T-cell (primary cell): Measurements from ENCODE around the gene NAT8L. TPM values are rescaled to one million over a fixed set of nuclear protein-coding genes. Genes with fewer than 3 reads are reported as not detected.

Experiments
- ATAC-seq, 4 experiments: fragments of 200-7000 bp in 3 of 4; fragments of 150-1000 bp in 1 of 4; cut with Tn5 transposase; replicated peaks in 1 of 4; 1 replicate in 3 of 4; 2 replicates in 1 of 4; pipeline ENCODE4 v1.10.0; 2021; ENCODE audit warnings: moderate library complexity in 3 of 4, mild to moderate bottlenecking in 2 of 4, moderate number of reproducible peaks in 1 of 4
- CTCF ChIA-PET, 2 donors: fragments of 300-600 bp; sonication (Branson Sonifier 250); formaldehyde crosslinking; loops; one replicate each; lab custom pipeline; 2022; ENCODE audit warnings: antibody characterized with exemption in 2 of 2; lab: Charles Lee
- POLR2A ChIA-PET, 2 donors: fragments of 300-600 bp; sonication (Branson Sonifier 250); formaldehyde crosslinking; loops; one replicate each; lab custom pipeline; 2022; ENCODE audit warnings: antibody characterized with exemption in 2 of 2; lab: Charles Lee
- DNase-seq, 35 experiments: peaks; one replicate each; pipeline versions ENCODE4 v3.0.0 to v3.0.0-alpha.2; 2013 to 2023
- H3K27ac ChIP-seq: one replicate; pipeline ENCODE4 v1.5.1; 2013; ENCODE audit warnings: low read length
- H3K27me3 ChIP-seq, 2 experiments: replicated peaks in 1 of 2; 1 replicate in 1 of 2; 2 replicates in 1 of 2; pipeline versions ENCODE4 v1.6.1 to v1.7.0; 2013; ENCODE audit warnings: low read length in 1 of 2, mixed read lengths in 1 of 2; ENCODE audit not compliant: control insufficient read depth in 2 of 2, insufficient read depth in 2 of 2; ENCODE audit errors: extremely low read depth in 1 of 2
- H3K36me3 ChIP-seq, 2 donors: 1 replicate in 1 of 2; 2 replicates in 1 of 2; pipeline versions ENCODE4 v1.6.1 to v1.7.0; 2013; ENCODE audit warnings: low read length in 1 of 2; ENCODE audit not compliant: control insufficient read depth in 2 of 2, insufficient read depth in 1 of 2; ENCODE audit errors: extremely low read depth in 1 of 2
- H3K4me1 ChIP-seq, 2 experiments: 1 replicate in 1 of 2; 2 replicates in 1 of 2; pipeline versions ENCODE4 v1.6.1 to v1.7.0; 2013; ENCODE audit warnings: low read length in 2 of 2, mixed read lengths in 1 of 2; ENCODE audit not compliant: insufficient read depth in 2 of 2, control insufficient read depth in 1 of 2; ENCODE audit errors: extremely low read depth in 1 of 2
- H3K4me3 ChIP-seq, 2 donors: 1 replicate in 1 of 2; 2 replicates in 1 of 2; pipeline versions ENCODE4 v1.5.1 to v1.7.0; 2013; ENCODE audit warnings: mild to moderate bottlenecking in 2 of 2, low read length in 1 of 2, moderate library complexity in 1 of 2; ENCODE audit not compliant: control insufficient read depth in 1 of 2; ENCODE audit errors: extremely low read depth in 1 of 2
- H3K9me3 ChIP-seq: 2 replicates; pipeline ENCODE4 v1.7.0; 2013
- H3K27ac Mint-ChIP-seq, 2 donors: one replicate each; pipeline ENCODE4 v1.8.0; 2020 to 2021; ENCODE audit warnings: mild to moderate bottlenecking in 2 of 2, mixed read lengths in 2 of 2
- H3K27me3 Mint-ChIP-seq, 2 donors: one replicate each; pipeline ENCODE4 v1.8.0; 2021 to 2022; ENCODE audit warnings: mixed read lengths in 2 of 2
- H3K36me3 Mint-ChIP-seq: one replicate; pipeline ENCODE4 v1.8.0; 2021; ENCODE audit warnings: mixed read lengths
- H3K4me1 Mint-ChIP-seq, 3 donors: one replicate each; pipeline ENCODE4 v1.8.0; 2020 to 2022; ENCODE audit warnings: mixed read lengths in 3 of 3, mild to moderate bottlenecking in 1 of 3
- H3K4me3 Mint-ChIP-seq, 3 donors: one replicate each; pipeline ENCODE4 v1.8.0; 2020 to 2022; ENCODE audit warnings: mild to moderate bottlenecking in 3 of 3, mixed read lengths in 3 of 3, moderate library complexity in 3 of 3
- H3K9me3 Mint-ChIP-seq, 3 donors: one replicate each; pipeline ENCODE4 v1.8.0; 2020 to 2022; ENCODE audit warnings: mixed read lengths in 3 of 3
- WGBS: methylation state at CpG from one replicate; pipeline ENCODE4 v1.1.5; 2013; ENCODE audit warnings: missing lambda C conversion rate; ENCODE audit not compliant: insufficient coverage; 5-methylcytosine and 5-hydroxymethylcytosine counted together
- total RNA-seq, 35 experiments: library from RNA in 6 of 35; stranded (reverse) in 6 of 35; fragments of 120-200 nt in 1 of 35; gene quantifications; one replicate each; pipeline versions ENCODE4 v1.2.1 to v1.2.4 and lab custom pipeline; 2013 to 2026

The NAT8L gene
- total RNA-seq, 5 donors from 2014 or later (not counting 1 experiment from before 2014, with no cell fraction given), result 0.06 to 0.35 (median 0.11) TPM; not detected in 1

DNA sequence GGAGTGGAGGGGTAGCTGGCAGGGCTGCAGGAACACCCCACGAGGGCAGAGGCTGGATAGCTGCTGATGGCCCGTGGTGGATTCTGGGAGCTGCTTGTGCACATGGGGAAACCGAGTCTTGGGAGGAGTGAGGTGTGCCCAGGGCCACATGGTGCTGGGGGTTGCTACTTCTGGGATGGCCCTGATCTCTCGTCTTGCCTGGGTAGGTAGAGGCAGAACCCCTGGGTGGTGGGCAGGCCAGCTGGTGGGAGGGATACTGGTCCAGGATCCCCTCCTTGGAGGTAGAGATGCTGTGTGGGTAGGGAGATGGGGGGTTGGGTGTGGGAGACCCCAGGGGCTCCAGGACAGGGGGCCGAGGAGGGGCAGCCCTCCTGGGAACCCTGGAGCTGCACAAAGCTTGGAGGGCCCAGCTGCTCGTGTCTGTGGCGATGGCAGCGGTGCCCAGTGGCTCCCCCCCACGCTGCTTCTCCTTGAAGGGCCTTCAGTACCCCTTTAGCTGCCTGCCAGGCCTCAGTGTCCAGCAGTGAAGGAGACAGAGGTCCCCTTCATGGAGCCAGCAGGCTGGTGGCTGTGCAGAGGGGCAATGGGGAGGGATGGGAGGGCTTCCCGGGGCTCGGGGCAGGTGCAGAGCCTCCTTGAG lies 3.2 kb downstream of the NAT8L start:
- 86% methylated on average over 11 of the region's 11 CpGs for WGBS
- peaks cover 0 to 9% of the 10 kb centered on the region in 2 experiments for H3K4me1 ChIP-seq
- Mint-ChIP-seq H3K36me3 (no peaks in the 10 kb centered on the region), H3K27ac (no peak overlapping the region), H3K4me3 (no peak overlapping the region), H3K4me1 (peaks cover 0 to 7% (median 2%) of the 10 kb centered on the region in 3 donors), H3K27me3 (peaks cover 7 to 19% of the 10 kb centered on the region in 2 donors), H3K9me3 (no peaks in the 10 kb centered on the region)
- no peak overlapping the region for H3K4me3 ChIP-seq
- ChIA-PET POLR2A (no interaction called here), CTCF (no interaction called here)
- H3K27ac ChIP-seq, result no peak overlapping the region
- DNase-seq (no peak), ATAC-seq (no peak)
- H3K36me3 ChIP-seq, result no peaks in the 10 kb centered on the region
- peaks cover 2 to 49% of the 10 kb centered on the region in 2 experiments for H3K27me3 ChIP-seq
- no peaks in the 10 kb centered on the region for H3K9me3 ChIP-seq

DNA sequence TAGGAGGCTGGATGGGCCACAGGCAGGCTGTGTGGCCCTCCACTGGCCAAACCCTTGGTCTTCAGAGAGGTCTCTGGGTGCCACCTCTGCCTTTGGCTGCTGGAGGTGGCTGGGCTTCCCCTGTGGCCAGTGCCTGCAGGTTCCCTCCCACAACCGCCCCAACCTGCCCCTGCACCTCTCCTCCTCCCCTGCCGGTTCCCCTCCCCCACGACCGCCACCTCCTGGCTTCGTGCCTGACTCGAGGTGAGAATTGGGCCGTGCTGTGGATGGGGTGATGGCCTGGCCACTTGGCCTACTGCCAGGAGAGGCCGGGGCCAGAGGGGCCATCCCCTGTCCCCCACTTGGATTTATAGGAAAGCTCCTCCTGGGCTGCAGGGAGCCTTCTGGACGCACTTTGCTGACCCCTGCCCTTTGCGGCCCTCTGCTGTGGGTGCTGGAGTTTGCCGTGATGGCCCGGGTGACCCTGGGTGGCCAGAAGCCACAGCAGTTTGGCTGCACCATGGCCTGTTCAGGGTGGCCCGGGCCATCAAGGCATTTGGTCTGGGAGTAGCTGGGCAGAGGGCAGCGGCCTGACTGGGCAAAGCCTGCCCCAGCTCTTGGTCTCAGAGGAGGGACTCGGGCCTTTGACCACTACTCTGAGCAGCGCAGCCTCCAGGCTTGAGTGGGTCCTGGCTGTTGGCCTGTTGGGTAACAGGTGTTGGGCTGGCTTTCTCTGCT lies 3.8 kb downstream of the NAT8L start:
- CTCF ChIA-PET, result interaction anchor here in 1 of 2 donors (0.6 kb wide), 1 partner anchor 31 kb away, joined by 3 read pairs; no protein-coding TSS in a partner anchor
- Histone ChIP-seq H3K36me3 (no peaks in the 10 kb centered on the region), H3K4me1 (peaks cover 0 to 9% of the 10 kb centered on the region in 2 experiments), H3K4me3 (no peak overlapping the region), H3K9me3 (no peaks in the 10 kb centered on the region), H3K27me3 (peaks cover 0 to 43% of the 10 kb centered on the region in 2 experiments), H3K27ac (no peak overlapping the region)
- DNase-seq (no peak), ATAC-seq (no peak)
- POLR2A ChIA-PET, result no interaction called here
- no peaks in the 10 kb centered on the region for H3K9me3 Mint-ChIP-seq
- H3K4me1 Mint-ChIP-seq, result no peaks in the 10 kb centered on the region
- H3K4me3 Mint-ChIP-seq, result no peak overlapping the region
- peaks cover 0 to 13% of the 10 kb centered on the region in 2 donors for H3K27me3 Mint-ChIP-seq
- no peaks in the 10 kb centered on the region for H3K36me3 Mint-ChIP-seq
- WGBS, result 85% methylated on average over 9 of the region's 16 CpGs
- no peak overlapping the region for H3K27ac Mint-ChIP-seq

DNA sequence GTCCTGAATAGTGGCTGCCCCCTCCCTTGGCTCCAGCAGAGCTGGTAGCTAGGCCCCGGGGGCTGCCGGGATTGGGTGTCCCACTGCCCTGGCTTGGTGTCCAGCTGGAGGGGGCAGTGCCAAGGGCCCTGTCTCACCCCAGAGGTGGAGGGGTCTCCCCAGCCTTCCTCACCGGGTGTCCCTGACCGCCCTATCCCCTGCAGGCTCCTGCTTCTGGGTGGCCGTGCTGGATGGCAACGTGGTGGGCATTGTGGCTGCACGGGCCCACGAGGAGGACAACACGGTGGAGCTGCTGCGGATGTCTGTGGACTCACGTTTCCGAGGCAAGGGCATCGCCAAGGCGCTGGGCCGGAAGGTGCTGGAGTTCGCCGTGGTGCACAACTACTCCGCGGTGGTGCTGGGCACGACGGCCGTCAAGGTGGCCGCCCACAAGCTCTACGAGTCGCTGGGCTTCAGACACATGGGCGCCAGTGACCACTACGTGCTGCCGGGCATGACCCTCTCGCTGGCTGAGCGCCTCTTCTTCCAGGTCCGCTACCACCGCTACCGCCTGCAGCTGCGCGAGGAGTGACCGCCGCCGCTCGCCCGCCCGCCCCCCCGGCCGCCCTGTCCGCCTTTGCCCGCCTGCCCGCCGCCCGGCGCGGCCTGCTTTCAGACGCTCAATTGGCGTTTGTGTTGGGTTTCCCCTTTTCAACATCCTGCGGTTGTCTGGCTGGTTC lies 4.6 kb downstream of the NAT8L start:
- Mint-ChIP-seq H3K9me3 (no peaks in the 10 kb centered on the region), H3K4me3 (no peak overlapping the region), H3K4me1 (no peaks in the 10 kb centered on the region), H3K27me3 (peaks cover 0 to 13% of the 10 kb centered on the region in 2 donors), H3K27ac (no peak overlapping the region), H3K36me3 (no peaks in the 10 kb centered on the region)
- H3K9me3 ChIP-seq, result no peaks in the 10 kb centered on the region
- peaks cover 0 to 5% of the 10 kb centered on the region in 2 experiments for H3K4me1 ChIP-seq
- no peak for ATAC-seq
- DNase-seq, result no peak
- H3K36me3 ChIP-seq, result no peaks in the 10 kb centered on the region
- CTCF ChIA-PET, result interaction anchor here in 1 of 2 donors (0.6 kb wide), 1 partner anchor 32 kb away, joined by 3 read pairs; no protein-coding TSS in a partner anchor
- POLR2A ChIA-PET, result no interaction called here
- H3K27me3 ChIP-seq, result peaks cover 0 to 38% of the 10 kb centered on the region in 2 experiments
- H3K4me3 ChIP-seq, result no peak overlapping the region
- WGBS, result 94% methylated on average over 33 of the region's 53 CpGs
- no peak overlapping the region for H3K27ac ChIP-seq

DNA sequence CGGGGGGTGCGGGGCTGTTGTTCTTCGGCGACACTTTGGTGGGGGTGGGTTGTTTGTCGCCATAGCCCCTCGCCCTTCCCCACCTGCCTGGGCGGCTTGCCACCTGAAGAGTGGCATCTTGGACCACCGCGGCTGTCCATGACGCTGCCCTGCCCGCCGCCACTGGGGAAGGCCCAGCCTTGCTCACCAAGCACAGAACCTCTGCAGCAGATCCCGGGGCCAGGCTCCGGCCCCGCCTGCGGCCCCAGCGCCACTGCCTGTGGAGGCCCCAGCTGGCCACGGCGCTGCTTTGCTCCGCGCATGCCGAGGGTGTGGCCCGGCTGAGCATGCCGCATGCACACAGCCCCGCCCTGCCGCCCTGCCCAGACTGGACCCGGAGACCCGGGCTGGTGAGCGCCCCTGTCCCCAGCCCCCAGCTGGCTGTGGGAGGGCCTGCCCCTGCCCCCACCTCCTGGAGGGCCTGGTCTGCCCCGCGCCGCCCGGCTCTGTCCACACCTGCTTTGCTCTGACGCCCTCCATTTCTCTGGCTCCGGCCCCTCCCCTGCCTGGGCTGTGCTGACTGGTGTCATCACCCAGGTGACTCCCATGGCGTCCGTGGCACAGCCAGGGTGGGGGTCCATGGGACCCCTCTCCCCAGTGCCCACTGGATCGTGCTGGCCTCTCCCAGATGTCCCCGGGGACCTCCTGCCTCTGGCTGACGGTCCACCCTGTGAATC lies 5.3 kb downstream of the NAT8L start:
- H3K36me3 ChIP-seq, result no peaks in the 10 kb centered on the region
- H3K9me3 ChIP-seq, result no peaks in the 10 kb centered on the region
- Mint-ChIP-seq H3K36me3 (no peaks in the 10 kb centered on the region), H3K9me3 (no peaks in the 10 kb centered on the region), H3K4me3 (no peak overlapping the region), H3K27me3 (peaks cover 0 to 13% of the 10 kb centered on the region in 2 donors), H3K27ac (no peak overlapping the region), H3K4me1 (no peaks in the 10 kb centered on the region)
- peaks cover 0 to 5% of the 10 kb centered on the region in 2 experiments for H3K4me1 ChIP-seq
- peaks cover 0 to 42% of the 10 kb centered on the region in 2 experiments for H3K27me3 ChIP-seq
- DNase-seq, result no peak
- H3K4me3 ChIP-seq, result no peak overlapping the region
- no peak for ATAC-seq
- POLR2A ChIA-PET, result no interaction called here
- CTCF ChIA-PET, result no interaction called here
- WGBS, result 91% methylated on average over 30 of the region's 40 CpGs
- H3K27ac ChIP-seq, result no peak overlapping the region

DNA sequence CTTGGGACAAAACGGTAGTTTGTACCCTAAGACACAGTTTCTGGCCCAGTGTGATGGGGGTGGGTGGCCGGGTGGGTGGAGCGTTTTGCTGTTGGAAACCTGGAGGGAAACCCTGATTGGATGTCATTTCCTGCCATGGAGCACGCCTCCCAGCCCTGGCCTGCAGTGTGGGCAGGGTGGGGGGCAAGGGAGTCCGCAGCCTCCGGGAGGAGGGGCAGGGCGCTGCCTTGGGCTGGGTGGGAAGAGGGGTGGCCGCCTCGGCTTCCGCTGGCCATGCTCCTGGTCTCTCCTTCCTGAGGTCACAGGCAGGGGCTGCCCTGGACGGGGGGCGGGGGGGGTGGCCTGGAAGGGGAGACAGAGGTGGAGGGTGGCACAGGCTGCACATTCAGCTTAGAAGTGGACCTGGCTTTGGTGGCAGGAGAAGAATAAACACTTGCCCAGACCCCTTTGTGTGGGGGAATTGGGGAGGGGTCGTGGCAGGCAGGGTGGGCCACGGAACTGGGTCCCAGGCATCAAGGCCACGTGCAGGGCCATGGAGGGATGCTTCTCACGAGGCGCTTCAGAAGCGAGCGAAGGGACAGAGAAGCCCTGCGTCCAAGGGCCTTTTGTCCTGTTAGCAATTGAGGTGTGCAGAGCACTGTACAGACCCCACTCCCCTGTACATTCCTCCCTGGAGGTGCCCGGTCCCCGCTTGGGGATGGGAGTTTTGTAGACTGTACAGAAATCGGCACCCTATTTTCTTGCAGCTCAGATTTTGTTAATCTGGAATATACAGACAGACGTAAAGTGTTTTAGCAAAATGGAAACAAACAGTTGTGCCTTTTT lies 6.2 kb downstream of the NAT8L start:
- Histone ChIP-seq H3K4me3 (no peak overlapping the region), H3K4me1 (peaks cover 0 to 1% of the 10 kb centered on the region in 2 experiments), H3K27ac (no peak overlapping the region), H3K36me3 (no peaks in the 10 kb centered on the region), H3K27me3 (peaks cover 0 to 44% of the 10 kb centered on the region in 2 experiments), H3K9me3 (no peaks in the 10 kb centered on the region)
- H3K27ac Mint-ChIP-seq, result no peak overlapping the region
- peaks cover 0 to 13% of the 10 kb centered on the region in 2 donors for H3K27me3 Mint-ChIP-seq
- DNase-seq, result no peak
- no peak for ATAC-seq
- no peaks in the 10 kb centered on the region for H3K9me3 Mint-ChIP-seq
- H3K4me3 Mint-ChIP-seq, result no peak overlapping the region
- POLR2A ChIA-PET, result interaction anchor here in 1 of 2 donors (0.7 kb wide), 1 partner anchor 32 kb away, joined by 5 read pairs; no protein-coding TSS in a partner anchor
- CTCF ChIA-PET, result no interaction called here
- no peaks in the 10 kb centered on the region for H3K4me1 Mint-ChIP-seq
- H3K36me3 Mint-ChIP-seq, result no peaks in the 10 kb centered on the region
- WGBS, result 84% methylated on average over 12 of the region's 24 CpGs
